OCI-M2 (cell line): ENCODE results near the gene DSCAML1.

Experiments used
- DNase-seq: peaks from one replicate; lab custom pipeline; 2025; ENCODE audit not compliant: unreplicated experiment; lab: John Stamatoyannopoulos, UW

DSCAML1 gene

DNA sequence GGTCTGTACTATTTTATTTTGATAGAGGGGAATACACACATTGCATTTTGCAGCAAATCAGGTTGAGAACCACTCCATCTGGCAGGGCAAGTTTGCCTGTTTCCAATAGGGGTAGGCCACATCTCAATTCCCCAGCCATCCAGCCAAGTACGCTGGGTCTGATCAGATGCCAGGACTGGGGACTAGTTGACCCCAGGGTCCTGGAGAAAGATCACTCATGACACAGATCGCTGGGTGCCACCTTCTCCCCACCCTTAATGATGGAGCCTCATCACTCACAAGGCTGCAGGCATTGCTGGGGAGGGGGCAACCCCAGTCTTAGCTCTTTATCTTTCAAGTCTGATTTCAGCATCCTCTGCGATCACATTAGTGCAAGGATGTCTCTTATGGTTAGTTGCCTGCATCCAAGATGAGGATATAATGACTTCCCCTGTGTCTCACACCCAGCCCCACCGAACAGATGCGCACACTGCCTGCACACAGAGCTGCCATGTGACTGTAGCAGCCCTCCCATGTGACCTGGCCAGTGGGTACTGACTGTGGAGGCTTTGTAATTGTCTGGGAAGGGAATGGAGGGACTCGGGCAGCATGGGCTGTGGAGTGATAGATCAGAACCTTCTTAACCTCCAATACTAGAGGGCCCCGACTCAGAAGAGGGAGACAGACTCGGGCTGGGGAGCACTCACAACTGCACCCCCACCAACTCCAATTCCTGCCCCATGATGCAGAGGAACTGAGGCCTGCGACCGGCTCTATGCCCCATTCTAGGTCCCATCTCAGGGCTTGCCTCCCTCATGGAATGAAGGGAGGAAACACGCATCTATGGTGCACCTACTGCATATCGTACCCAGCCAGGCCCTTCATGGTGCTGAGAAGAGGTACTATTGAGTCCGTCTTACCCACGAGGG is 155.8 kb downstream of the DSCAML1 start:
- DNase-seq = no peak

DNA sequence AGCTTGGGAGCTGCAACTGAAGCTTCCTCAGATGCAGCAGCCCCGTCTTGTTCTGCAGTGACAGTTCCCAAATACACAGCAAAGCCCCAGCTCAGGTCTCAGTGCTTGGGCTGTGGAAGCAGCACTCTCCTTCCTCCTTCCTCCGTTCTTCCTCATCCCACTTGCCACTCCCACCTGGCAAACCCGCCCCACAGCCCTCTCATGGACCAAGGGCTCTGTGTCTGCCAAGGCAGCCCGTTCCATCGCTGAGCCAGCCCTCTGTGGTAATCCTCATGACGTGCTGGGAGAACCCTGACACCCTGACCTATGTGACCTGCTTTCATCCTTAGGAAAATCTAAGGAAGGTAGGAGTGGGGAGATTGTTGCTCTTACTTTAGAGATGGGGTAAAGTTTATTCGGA is 157.0 kb downstream of the DSCAML1 start:
- DNase-seq = no peak

- no peak for DNase-seq
Observed at GRCh38 chr11:117639601-117640000, 157.4 kb downstream of the DSCAML1 start.

- no peak for DNase-seq
Observed at GRCh38 chr11:117638911-117639543, 158.0 kb downstream of the DSCAML1 start.

GRCh38 chr11:117634756-117635603 is 162.0 kb downstream of the DSCAML1 start:
- DNase-seq = no peak

DNA sequence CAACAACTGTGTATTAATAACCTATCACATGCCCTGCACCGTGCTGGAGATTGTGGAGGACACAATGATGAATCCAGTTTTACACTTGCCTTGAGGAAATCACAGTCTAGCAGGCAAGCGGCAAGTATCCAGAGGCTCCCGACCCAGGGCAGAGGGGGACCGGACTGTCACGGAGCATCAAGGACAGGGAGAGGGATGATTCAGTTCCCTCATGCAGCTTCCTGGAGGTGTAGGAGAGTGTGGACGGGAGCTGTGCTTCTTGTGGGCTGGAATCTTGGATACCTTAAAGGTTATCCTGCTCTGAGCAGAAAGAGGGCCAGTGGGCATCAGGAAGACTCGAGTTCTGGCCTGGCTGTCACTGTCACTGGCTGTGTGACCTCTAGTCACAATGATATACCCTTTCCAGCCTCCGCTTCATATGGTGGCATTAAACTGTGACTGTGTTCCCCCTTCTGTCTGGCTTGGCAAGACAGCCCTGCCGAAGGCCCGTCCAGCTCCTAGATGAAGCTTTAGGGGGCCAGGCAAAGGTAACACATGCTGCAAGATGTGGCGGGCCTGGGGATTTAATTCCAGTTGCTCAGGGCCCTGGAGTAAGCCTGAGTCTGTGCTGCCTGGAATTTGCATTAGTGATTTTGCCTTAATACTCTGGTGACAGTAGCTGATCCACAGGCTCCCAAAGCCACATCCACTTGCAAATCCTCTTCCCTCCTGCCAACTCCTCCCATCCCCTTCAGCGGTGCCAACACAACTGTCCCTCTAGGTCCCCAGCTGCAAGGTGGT is 162.8 kb downstream of the DSCAML1 start:
- no peak for DNase-seq

DNA sequence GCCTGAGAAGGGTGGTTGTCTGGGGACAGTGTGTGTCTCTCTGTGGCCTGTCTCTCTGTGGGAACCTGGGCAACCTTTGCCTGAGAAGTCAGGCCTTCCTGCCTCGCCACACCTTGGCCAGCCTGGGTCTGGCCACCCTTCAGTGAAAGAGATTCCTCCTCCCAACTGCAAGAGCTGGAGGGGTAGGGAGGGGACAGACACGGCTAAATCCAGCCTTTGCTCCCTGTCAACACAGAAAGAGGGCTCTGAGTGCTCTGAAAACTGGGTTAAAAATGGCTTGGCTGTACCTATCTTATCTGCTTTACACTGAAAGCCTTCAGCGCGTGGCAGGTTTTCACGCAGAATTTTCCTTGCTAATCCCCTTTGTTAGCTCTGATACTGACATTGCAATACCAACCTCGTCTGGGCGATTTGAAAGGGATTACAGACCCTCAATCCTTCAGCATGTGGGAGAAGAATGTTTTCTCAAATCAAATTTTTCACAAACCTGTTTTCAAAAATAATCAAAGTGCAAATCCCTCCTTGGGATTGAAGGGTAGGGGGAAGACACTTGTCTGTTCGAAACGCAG is 163.7 kb downstream of the DSCAML1 start:
- DNase-seq = no peak

DNA sequence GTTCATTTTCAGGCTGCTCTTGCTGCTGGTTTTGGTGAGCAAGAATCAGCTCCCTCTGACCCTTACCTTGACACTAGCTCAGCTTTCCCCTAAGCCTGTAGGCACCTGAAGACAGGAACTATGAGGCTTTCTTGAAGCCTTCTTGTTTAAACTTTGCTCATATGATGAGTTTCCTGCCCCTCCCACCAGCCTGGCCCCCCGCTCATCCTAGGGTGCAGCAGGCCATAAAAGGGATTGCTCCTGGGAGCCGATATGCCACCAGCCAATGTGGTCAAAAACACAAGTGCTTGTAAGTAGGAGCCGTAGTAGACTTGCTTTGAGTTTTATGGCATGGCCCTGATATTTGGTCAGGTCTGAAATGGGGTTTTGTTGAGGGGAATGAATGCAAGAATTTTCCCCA is 164.7 kb downstream of the DSCAML1 start:
- no peak for DNase-seq

DNA sequence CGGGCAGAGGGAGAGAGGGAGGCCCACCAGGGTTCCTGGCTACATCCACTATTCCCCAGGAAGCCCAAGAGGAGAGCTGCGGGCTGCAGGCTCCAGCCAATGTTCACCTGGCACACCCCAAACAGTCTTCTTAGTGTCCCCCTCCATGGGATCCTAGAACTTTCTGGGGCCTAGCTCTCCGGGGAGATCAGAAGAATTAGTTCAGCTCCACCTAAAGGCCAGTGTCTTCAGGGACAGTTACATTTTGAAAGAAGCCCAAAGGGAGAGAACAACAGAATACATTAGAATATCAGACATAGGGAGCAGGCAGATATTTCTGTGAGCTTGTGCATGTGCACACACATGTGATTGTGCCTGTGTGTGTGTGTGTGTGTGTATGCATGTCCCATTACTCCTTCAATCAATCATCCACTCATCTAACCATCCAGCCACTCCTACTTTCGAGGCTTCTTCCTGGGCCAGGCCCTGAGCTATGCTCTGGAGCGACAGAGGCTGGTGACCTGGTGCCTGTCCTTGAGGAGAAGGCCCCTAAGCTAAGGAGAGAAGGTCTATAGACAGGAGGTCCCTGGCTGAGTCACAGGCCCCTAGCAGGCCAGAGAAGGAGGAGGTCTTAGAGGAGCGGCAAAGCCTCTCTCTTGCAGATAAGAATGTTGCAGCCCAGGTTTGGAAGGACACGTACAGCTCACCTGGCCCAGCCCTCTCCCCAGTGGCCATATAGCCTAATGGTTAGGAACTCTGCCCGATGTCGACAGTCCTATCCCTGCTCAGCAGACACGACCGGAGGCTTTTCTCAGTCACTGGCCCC is 165.5 kb downstream of the DSCAML1 start:
- no peak for DNase-seq

- no peak for DNase-seq
Observed at GRCh38 chr11:117629891-117630538, 167.0 kb downstream of the DSCAML1 start.

- DNase-seq = no peak
Observed at GRCh38 chr11:117629146-117629545, 167.9 kb downstream of the DSCAML1 start.

DNA sequence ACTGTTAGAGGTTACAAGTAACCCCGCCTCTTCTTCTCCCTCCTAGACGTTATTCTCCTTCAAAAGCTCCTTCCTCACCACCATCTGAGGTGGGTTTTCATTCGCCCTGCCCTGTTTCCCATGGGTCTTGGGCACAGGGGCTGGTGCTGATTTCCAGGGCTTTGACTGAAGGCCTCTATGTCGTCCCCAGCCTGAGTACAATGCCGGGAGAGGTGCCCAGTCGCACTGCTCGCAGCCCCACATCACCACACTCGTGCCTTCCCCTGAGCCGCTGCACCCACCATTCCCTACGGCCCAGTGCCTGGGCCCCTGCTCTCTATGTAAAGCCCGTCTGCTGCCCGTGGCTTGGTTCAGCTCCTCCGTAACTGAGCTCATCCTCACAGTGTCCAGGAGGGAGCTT is 169.8 kb downstream of the DSCAML1 start:
- no peak for DNase-seq

- no peak for DNase-seq
Observed at GRCh38 chr11:117626576-117626975, 170.4 kb downstream of the DSCAML1 start.

- DNase-seq = no peak
Observed at GRCh38 chr11:117625237-117625636, 171.8 kb downstream of the DSCAML1 start.

- DNase-seq = no peak
Observed at GRCh38 chr11:117623831-117624271, 173.2 kb downstream of the DSCAML1 start.

GRCh38 chr11:117621226-117621625 is 175.8 kb downstream of the DSCAML1 start:
- DNase-seq = no peak

DNA sequence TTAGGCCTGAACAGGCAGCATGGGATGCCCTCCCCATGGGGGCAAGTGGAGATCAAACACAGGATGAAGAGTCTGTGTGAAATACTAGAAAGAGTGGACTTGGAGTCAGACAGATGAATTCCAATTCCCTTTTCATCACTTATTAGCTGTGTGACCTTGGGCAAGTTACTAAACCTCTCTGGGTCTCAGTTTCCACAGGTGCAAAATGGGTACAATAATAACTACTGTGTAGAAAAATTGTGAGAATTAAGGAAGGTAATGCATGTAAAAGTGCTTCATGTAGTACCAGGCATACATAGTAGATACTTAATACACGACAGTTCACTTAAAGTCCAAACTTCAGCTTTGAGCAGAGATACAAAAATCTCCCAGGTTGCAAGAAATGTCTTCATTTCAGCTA is 176.4 kb downstream of the DSCAML1 start:
- DNase-seq = no peak

GRCh38 chr11:117620086-117620485 is 176.9 kb downstream of the DSCAML1 start:
- DNase-seq = no peak

DNA sequence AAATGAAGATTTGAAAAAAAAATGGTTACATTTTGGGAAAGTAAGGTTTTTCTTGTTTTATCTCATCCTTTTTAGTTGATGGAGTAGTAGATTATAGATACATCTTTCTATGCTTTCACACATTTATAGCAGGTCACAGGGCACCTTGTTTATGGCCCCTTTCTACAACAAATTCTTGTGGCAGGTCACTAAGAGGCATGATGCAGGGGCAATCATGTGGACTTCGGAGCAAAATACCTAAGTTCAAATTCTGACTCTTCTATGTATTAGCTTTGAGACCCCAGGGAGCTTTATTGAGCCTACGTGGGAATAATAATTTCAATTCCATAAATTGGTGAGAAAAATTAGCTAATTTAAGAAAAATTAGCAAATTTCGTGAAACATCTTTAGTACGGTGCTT is 177.4 kb downstream of the DSCAML1 start:
- DNase-seq = no peak
